ENCODE data around the gene STARD8.

GRCh38 chrX:68719181-68719903, 71.9 kb downstream of the STARD8 start:
- TF ChIP-seq, protein P1, sequence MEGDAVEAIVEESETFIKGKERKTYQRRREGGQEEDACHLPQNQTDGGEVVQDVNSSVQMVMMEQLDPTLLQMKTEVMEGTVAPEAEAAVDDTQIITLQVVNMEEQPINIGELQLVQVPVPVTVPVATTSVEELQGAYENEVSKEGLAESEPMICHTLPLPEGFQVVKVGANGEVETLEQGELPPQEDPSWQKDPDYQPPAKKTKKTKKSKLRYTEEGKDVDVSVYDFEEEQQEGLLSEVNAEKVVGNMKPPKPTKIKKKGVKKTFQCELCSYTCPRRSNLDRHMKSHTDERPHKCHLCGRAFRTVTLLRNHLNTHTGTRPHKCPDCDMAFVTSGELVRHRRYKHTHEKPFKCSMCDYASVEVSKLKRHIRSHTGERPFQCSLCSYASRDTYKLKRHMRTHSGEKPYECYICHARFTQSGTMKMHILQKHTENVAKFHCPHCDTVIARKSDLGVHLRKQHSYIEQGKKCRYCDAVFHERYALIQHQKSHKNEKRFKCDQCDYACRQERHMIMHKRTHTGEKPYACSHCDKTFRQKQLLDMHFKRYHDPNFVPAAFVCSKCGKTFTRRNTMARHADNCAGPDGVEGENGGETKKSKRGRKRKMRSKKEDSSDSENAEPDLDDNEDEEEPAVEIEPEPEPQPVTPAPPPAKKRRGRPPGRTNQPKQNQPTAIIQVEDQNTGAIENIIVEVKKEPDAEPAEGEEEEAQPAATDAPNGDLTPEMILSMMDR (IDR thresholded peaks at IDR 0.05; ENCODE audit: low read depth, low read length) = no peak
- TF ChIP-seq EZH2phosphoT487 (IDR thresholded peaks at IDR 0.05; ENCODE audit: low read depth) = no peak

Measured in OCI-LY3 (cell line).